ENCODE data around the gene AGPS.
"Not testable (repeated sequence)": the region's sequence is repeated elsewhere in the genome, so short reads cannot be mapped to it uniquely, and the experiment has no call there.

The AGPS gene

DNA sequence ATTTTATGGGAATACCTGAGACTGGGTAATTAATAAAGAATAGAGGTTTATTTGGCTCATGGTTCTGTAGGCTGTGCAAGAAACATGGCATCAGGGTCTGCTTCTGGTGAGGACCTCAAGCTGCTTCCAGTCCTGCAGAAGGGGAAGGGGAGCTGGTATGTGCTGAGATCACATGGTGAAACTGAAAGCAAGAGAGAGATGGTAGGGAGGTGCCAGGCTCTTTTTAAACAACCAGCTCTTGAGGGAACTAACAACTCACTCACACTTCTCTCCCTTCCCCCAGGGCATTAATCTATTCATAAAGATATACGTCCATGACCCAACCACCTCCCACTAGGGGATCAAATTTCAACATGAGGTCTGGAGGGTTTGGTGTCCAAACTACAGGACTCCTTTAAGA is 40.1 kb downstream of the AGPS start:
- DNase-seq (ENCODE audit: low read depth) = no peak
- H3K4me3 ChIP-seq (ENCODE audit: low read length) = no peak overlapping the region
- TF ChIP-seq, protein P1, sequence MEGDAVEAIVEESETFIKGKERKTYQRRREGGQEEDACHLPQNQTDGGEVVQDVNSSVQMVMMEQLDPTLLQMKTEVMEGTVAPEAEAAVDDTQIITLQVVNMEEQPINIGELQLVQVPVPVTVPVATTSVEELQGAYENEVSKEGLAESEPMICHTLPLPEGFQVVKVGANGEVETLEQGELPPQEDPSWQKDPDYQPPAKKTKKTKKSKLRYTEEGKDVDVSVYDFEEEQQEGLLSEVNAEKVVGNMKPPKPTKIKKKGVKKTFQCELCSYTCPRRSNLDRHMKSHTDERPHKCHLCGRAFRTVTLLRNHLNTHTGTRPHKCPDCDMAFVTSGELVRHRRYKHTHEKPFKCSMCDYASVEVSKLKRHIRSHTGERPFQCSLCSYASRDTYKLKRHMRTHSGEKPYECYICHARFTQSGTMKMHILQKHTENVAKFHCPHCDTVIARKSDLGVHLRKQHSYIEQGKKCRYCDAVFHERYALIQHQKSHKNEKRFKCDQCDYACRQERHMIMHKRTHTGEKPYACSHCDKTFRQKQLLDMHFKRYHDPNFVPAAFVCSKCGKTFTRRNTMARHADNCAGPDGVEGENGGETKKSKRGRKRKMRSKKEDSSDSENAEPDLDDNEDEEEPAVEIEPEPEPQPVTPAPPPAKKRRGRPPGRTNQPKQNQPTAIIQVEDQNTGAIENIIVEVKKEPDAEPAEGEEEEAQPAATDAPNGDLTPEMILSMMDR (IDR thresholded peaks at IDR 0.05; ENCODE audit: insufficient read depth, low read depth, low read length, missing control alignments) = no peak

DNA sequence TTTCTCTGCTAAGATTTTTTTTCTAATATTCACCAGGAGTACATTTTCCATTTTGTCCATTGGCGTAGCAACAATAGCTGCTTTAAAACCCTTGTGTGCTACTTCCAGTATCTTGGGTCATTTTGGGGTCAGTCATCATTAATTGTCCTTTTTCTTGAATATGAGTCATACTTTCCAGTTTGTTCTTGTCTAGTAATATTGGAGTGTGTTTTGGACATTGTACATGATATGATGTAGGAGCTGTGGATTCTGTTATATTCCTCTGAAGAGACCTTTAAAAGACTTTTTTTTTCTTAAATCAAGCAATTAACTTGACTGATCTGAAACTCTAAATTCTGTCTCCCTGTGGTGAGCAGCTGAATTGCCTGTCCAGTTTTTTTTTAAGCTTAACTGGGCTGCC is 40.8 kb downstream of the AGPS start:
- H3K4me3 ChIP-seq (ENCODE audit: low read length) = no peak overlapping the region
- peak; percentile 5 for DNase-seq (ENCODE audit: low read depth)
- TF ChIP-seq, protein P1 (IDR thresholded peaks at IDR 0.05; ENCODE audit: insufficient read depth, low read depth, low read length, missing control alignments) = no peak

DNA sequence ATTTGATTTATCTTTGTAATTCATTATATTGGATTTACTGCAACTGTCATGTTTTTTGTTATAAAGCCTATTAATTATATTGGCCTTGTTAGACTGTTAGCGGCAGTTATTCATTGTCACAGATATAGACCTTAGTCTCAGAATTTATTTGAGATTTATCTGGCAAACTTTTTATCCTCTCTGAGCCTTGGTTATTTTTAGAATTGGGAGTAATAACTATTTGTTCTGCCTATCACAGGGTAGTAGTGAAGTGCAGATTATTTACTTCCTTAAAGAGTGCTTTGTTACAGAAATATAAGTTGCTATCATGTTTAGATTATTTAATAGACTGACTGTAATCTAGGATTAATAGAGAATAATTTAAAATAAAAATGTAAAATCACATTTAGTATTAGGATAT is 41.9 kb downstream of the AGPS start:
- no peak for DNase-seq (ENCODE audit: low read depth)
- H3K4me3 ChIP-seq (ENCODE audit: low read length) = no peak overlapping the region
- TF ChIP-seq, protein P1 (IDR thresholded peaks at IDR 0.05; ENCODE audit: insufficient read depth, low read depth, low read length, missing control alignments) = no peak

DNA sequence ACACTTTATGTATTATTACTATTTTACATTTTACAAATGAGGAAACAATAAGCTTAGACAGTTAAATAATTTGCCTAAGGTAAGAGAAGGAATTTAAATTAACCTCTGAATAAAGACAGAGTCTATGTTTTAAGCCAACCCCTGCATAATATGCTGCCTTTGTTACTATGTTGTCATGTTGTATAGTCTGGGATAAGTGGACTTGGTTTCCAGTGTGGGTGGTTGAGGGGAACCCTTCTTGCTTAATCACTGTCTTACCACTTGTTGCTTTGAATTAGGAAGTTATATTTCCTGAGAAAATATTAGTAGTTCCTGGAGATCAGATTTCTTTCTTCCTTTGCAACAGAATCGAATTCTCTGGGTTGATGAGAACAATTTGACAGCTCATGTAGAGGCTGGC is 52.6 kb downstream of the AGPS start:
- H3K4me3 ChIP-seq (ENCODE audit: low read length) = no peak overlapping the region
- no peak for DNase-seq (ENCODE audit: low read depth)
- TF ChIP-seq, protein P1 (IDR thresholded peaks at IDR 0.05; ENCODE audit: insufficient read depth, low read depth, low read length, missing control alignments) = no peak

DNA sequence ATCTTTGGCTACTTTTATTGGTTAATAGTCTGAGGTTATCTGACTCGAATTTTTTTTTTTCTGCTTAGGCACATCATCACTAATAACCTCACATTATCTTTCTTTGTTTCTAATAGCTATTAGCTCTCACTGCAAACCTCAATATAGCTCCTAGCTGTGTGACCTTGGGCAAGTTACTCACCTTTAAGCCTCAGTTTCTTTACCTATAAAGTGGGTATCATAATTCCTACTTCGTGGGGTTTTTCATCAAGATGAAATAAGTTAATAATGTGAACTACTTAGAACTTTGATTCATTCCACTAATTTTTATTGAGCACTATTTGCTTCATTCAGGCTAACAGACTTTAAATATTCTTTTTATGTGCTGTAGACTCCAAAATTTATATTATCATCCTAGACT is 55.5 kb downstream of the AGPS start:
- TF ChIP-seq, protein P1 (IDR thresholded peaks at IDR 0.05; ENCODE audit: insufficient read depth, low read depth, low read length, missing control alignments) = no peak
- DNase-seq (ENCODE audit: low read depth) = no peak
- H3K4me3 ChIP-seq (ENCODE audit: low read length) = no peak overlapping the region

DNA sequence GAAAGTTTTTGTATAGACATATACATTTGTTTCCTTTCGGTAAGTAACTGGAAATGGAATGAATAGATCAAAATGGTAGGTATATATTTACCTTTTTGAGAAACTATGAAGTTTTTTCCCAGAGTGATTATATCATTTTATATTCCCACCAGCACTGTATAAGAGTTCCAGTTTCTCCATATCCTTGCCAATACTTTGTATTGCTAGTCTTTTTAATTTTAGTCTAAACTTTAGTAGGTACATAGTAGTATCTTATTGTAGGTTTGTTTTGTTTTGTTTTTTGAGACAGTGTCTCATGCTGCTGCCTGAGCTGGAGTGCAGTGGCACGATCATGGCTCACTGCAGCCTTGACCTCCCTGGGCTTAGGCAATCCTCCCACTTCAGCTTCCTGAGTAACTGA is 56.6 kb downstream of the AGPS start:
- no peak for DNase-seq (ENCODE audit: low read depth)
- TF ChIP-seq, protein P1 (IDR thresholded peaks at IDR 0.05; ENCODE audit: insufficient read depth, low read depth, low read length, missing control alignments) = no peak
- no peak overlapping the region for H3K4me3 ChIP-seq (ENCODE audit: low read length)

DNA sequence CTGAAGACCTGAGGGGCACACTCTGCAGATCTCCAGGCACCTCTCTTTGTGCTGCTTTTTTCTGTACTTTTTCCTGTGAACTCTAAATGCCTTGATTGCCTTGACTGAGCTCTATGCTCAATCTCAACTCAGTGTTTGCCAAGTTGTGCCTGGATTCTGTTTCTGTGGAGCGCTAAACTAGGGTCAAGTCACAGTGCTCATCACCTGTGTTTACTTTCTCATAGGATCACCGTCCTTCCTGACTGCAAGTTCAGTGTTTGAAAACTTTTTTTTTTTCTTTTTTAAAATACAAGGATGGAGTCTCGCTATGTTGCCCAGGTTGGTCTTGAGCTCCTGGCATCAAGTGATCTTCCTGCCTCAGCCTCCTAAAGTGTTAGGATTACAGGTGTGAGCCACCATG is 62.6 kb downstream of the AGPS start:
- TF ChIP-seq, protein P1 (IDR thresholded peaks at IDR 0.05; ENCODE audit: insufficient read depth, low read depth, low read length, missing control alignments) = no peak
- no peak for DNase-seq (ENCODE audit: low read depth)
- no peak overlapping the region for H3K4me3 ChIP-seq (ENCODE audit: low read length)

DNA sequence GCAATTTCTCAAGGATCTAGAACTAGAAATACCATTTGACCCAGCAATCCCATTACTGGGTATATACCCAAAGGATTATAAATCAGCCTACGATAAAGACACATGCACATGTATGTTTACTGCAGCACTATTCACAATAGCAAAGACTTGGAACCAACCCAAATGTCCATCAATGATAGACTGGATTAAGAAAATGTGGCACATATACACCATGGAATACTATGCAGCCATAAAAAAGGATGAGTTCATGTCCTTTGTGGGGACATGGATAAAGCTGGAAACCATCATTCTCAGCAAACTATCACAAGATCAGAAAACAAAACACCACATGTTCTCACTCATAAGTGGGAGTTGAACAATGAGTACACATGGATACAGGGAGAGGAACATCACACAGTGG is 67.2 kb downstream of the AGPS start:
- DNase-seq (ENCODE audit: low read depth) = not testable (repeated sequence)

More for the DNA sequence above, 67.2 kb downstream of the AGPS start:
- not testable (repeated sequence) for H3K4me3 ChIP-seq (ENCODE audit: low read length)
